Measurements from ENCODE around the gene HSPG2. TPM values are rescaled to one million over a fixed set of nuclear protein-coding genes. Genes with fewer than 3 reads are reported as not detected.

Gene HSPG2
- total and polyA plus RNA-seq, 2 of the 13 experiments (the other 11 are each of a cell fraction or from before 2014, with no cell fraction given): 9.1 to 13.1 TPM

- BruUV-seq (replicated peaks): no TSS peak
- Histone ChIP-seq H3K79me2 (ENCODE audit: insufficient read depth, low read length) (no peaks in the 10 kb centered on the region), H3K36me3 (replicated peaks in 1 of 2; ENCODE audit: control insufficient read depth in 1 of 2, insufficient read depth in 2 of 2, low read length in 2 of 2) (no peaks in the 10 kb centered on the region), H3K27ac (ENCODE audit: extremely low read length, insufficient read depth, low read length) (no peak overlapping the region), H3K9me3 (ENCODE audit: low read length) (no peaks in the 10 kb centered on the region), H3K9ac (ENCODE audit: insufficient read depth, low read depth, low read length) (no peak overlapping the region), H4K20me1 (ENCODE audit: insufficient read depth, low read length) (no peaks in the 10 kb centered on the region), H3K4me2 (ENCODE audit: low read depth, low read length) (no peak overlapping the region), H3K27me3 (ENCODE audit: control insufficient read depth in 1 of 2, insufficient read depth in 2 of 2, low read length in 2 of 2) (no peaks in the 10 kb centered on the region; a peak in 1 of 5 replicates), H3K4me3 (replicated peaks in 1 of 3; ENCODE audit: insufficient read depth in 1 of 3, low read depth in 2 of 3, low read length in 3 of 3) (no peak overlapping the region), H2AFZ (ENCODE audit: low read length) (no peak overlapping the region), H3K4me1 (ENCODE audit: insufficient read depth, low read length) (no peaks in the 10 kb centered on the region)
- FAIRE-seq (no peak), DNase-seq (ENCODE audit: low spot score) (no peak), ATAC-seq (no peak)
- TF ChIP-seq ZSCAN30 (CRISPR knock-in tag; IDR thresholded peaks at IDR 0.05) (no peak), IKZF1 (IDR thresholded peaks at IDR 0.05) (no peak), EP300 (IDR thresholded peaks at IDR 0.05; ENCODE audit: low read depth in 2 of 2, low read length in 2 of 2) (no peak), EP300 (CRISPR knock-in tag; IDR thresholded peaks at IDR 0.05; ENCODE audit: borderline replicate concordance) (no peak), MEIS1 (CRISPR knock-in tag; IDR thresholded peaks at IDR 0.05; ENCODE audit: borderline replicate concordance) (no peak), ZNF670 (CRISPR knock-in tag; IDR thresholded peaks at IDR 0.05; ENCODE audit: borderline replicate concordance) (no peak), TRAFD1 (CRISPR knock-in tag; IDR thresholded peaks at IDR 0.05; ENCODE audit: borderline replicate concordance) (no peak), ZBTB10 (CRISPR knock-in tag; IDR thresholded peaks at IDR 0.05; ENCODE audit: borderline replicate concordance) (no peak), ZNF234 (CRISPR knock-in tag; conservative IDR thresholded peaks at IDR 0.05) (no peak), RBFOX2 (IDR thresholded peaks at IDR 0.05; ENCODE audit: low read depth, low read length) (no peak), ZNF335 (CRISPR knock-in tag; IDR thresholded peaks at IDR 0.05) (no peak), ZNF672 (CRISPR knock-in tag; IDR thresholded peaks at IDR 0.05) (no peak), MED8 (CRISPR knock-in tag; IDR thresholded peaks at IDR 0.05; ENCODE audit: insufficient replicate concordance) (no peak), ZBTB2 (CRISPR knock-in tag; IDR thresholded peaks at IDR 0.05; ENCODE audit: low read depth) (no peak)
- POLR2A ChIA-PET: no interaction called here
- WGBS (ENCODE audit: low lambda C conversion rate): 67% methylated on average over 4 of the region's 4 CpGs
- in situ Hi-C loops (cut with HindIII; ENCODE audit: extremely low pct_ligation_motif_present, low pct_unique_long_range_greater_than_20kb) (no loop called here), intact Hi-C loops (cut with micrococcal nuclease; ENCODE audit: unreplicated experiment) (no loop called here)
- CTCF ChIA-PET (ENCODE audit: low intra/inter-chr PET ratio, low total read pairs): no interaction called here
These were observed 136.0 kb downstream of the HSPG2 start for GRCh38 chr1:21801100-21801499.
